Progenitor cell of endocrine pancreas (in vitro differentiated cells): ENCODE results near the gene CHCHD1. TPM values are rescaled to one million over a fixed set of nuclear protein-coding genes. Genes with fewer than 3 reads are reported as not detected.

Source experiments
- DNase-seq: peaks from one replicate; pipeline ENCODE4 v3.0.0; 2021; ENCODE audit warnings: low spot score; ENCODE audit not compliant: unreplicated experiment
- H3K27ac Mint-ChIP-seq: 2 replicates; pipeline ENCODE4 v1.8.0; 2021; ENCODE audit warnings: mild to moderate bottlenecking, moderate library complexity, mixed read lengths
- H3K27me3 Mint-ChIP-seq: 2 replicates; pipeline ENCODE4 v1.8.0; 2021; ENCODE audit warnings: mixed read lengths
- H3K36me3 Mint-ChIP-seq: 2 replicates; pipeline ENCODE4 v1.8.0; 2022; ENCODE audit warnings: mixed read lengths; ENCODE audit not compliant: insufficient read depth
- H3K4me1 Mint-ChIP-seq: 2 replicates; pipeline ENCODE4 v1.8.0; 2021; ENCODE audit warnings: low read depth, mixed read lengths
- H3K4me3 Mint-ChIP-seq: 2 replicates; pipeline ENCODE4 v1.8.0; 2021; ENCODE audit warnings: low read depth, mild to moderate bottlenecking, moderate library complexity, mixed read lengths
- H3K9me3 Mint-ChIP-seq: 2 replicates; pipeline ENCODE4 v1.8.0; 2021; ENCODE audit warnings: low read depth, mixed read lengths
- total RNA-seq: library from RNA; stranded (reverse); gene quantifications from 2 replicates; pipeline ENCODE4 v1.2.1, GENCODE V29; 2021
- TF ChIP-seq, protein P1 (sequence below): fragments of 200-600 bp; sonication (generic); IDR thresholded peaks from one replicate; pipeline ENCODE4 v1.5.0; 2021; ENCODE audit warnings: antibody characterized with exemption, mild to moderate bottlenecking; ENCODE audit not compliant: unreplicated experiment

CHCHD1 gene
- total RNA-seq, 1 donor from 2014 or later: 38.8 TPM

DNA sequence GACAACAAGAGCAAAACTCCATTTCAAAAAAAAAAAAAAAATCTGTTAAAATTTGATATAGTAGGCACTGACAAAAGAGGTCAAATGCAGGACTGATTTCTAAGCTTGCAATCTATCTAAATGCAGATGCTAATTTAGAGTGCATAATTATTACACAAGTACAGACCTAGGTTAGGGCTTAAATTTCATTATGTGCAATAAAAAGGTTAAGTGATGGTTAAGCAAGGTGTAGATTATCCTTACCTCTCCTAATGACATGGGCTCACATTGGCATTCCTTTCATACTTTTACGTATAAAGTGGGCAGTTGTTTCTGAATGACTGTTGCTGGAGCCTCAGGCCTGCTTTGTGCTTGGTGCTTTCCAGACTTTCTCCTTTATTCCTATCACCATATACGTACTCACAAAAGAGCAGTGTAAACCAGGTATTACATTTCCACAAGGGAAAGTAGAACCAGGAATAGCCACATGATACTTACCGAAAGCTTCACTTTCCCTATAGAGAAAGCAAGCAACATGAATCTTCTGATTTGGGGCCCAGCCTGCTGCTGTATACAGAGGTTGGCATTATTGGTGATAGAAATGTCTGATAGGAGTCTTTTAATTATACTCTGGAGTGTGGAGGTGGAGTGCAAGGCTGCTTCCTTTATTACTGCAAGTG lies 2.2 kb upstream of the CHCHD1 start:
- Mint-ChIP-seq H3K4me3 (peak overlapping the region; percentile 51), H3K4me1 (peaks cover 27% of the 10 kb centered on the region), H3K36me3 (peaks cover 10% of the 10 kb centered on the region), H3K9me3 (no peaks in the 10 kb centered on the region), H3K27ac (no peak overlapping the region), H3K27me3 (no peaks in the 10 kb centered on the region)
- no peak for DNase-seq
- TF ChIP-seq, protein P1, sequence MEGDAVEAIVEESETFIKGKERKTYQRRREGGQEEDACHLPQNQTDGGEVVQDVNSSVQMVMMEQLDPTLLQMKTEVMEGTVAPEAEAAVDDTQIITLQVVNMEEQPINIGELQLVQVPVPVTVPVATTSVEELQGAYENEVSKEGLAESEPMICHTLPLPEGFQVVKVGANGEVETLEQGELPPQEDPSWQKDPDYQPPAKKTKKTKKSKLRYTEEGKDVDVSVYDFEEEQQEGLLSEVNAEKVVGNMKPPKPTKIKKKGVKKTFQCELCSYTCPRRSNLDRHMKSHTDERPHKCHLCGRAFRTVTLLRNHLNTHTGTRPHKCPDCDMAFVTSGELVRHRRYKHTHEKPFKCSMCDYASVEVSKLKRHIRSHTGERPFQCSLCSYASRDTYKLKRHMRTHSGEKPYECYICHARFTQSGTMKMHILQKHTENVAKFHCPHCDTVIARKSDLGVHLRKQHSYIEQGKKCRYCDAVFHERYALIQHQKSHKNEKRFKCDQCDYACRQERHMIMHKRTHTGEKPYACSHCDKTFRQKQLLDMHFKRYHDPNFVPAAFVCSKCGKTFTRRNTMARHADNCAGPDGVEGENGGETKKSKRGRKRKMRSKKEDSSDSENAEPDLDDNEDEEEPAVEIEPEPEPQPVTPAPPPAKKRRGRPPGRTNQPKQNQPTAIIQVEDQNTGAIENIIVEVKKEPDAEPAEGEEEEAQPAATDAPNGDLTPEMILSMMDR: no peak

DNA sequence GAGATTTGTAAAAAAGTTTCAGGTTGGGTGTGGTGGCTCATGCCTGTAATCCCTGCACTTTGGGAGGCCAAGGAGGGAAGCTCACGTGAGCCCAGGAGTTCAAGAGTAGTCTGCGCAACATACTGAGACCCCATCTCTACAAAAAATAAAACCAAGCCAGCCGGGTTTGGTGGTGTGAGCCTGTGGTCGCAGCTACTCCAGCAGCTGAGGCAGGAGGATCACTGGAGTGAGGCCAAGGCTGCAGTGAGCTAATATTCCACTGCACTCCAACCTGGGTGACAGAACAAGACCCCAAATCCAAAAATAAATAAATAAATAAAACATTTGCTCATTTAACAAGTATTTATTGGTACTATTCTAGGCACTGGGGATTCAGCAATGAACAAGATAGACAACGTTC lies 1.5 kb upstream of the CHCHD1 start:
- Mint-ChIP-seq H3K27ac (peak overlapping the region; percentile 87), H3K27me3 (no peaks in the 10 kb centered on the region), H3K4me3 (peak overlapping the region; percentile 98), H3K36me3 (peaks cover 7% of the 10 kb centered on the region), H3K4me1 (peaks cover 28% of the 10 kb centered on the region), H3K9me3 (no peaks in the 10 kb centered on the region)
- no peak for DNase-seq
- TF ChIP-seq, protein P1: no peak

DNA sequence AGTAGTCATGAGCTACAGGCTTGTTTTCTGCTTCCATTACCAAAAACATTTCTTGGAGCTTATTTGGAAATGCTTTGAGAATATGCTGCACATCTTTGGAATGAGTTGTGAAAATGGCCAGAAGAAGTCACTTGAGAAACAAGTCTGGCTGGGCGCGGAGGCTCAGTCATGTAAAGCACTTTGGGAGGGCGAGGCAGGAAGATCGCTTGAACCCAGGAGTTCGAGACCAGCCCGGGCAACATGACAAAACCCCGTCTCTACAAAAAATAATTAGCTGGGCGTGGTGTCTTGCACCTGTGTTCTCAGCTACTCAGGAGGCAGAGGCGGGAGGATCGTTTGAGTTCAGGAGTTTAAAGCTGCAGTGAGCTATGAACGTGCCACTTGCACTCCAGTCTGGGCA lies 882 bp upstream of the CHCHD1 start:
- H3K36me3 Mint-ChIP-seq: peaks cover 4% of the 10 kb centered on the region
- TF ChIP-seq, protein P1: no peak
- H3K9me3 Mint-ChIP-seq: no peaks in the 10 kb centered on the region
- no peak for DNase-seq
- peak overlapping the region; percentile 97 for H3K27ac Mint-ChIP-seq
- no peaks in the 10 kb centered on the region for H3K27me3 Mint-ChIP-seq
- peak overlapping the region; percentile 98 for H3K4me3 Mint-ChIP-seq
- H3K4me1 Mint-ChIP-seq: peaks cover 28% of the 10 kb centered on the region

DNA sequence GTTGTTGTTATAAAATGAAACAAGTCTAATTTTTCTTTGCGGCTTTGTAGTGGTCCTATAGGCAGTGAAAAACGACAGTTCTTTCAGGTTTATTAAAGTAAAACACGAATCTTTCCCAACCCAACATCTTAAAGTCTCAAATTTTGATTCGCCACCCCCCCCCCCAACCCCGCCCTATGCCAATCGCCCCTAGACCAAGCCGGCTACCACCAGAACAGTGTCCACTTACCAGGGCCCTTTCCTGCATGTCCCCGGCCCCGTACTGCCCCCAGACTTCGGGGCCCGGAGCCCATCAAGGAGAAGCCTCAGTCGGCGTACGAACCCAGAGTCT lies 335 bp upstream of the CHCHD1 start:
- H3K27ac Mint-ChIP-seq: peak overlapping the region; percentile 97
- no peak for DNase-seq
- H3K4me1 Mint-ChIP-seq: peaks cover 34% of the 10 kb centered on the region
- H3K4me3 Mint-ChIP-seq: peak overlapping the region; percentile 98
- TF ChIP-seq, protein P1: no peak
- no peaks in the 10 kb centered on the region for H3K9me3 Mint-ChIP-seq
- H3K27me3 Mint-ChIP-seq: no peaks in the 10 kb centered on the region
- H3K36me3 Mint-ChIP-seq: peaks cover 4% of the 10 kb centered on the region

DNA sequence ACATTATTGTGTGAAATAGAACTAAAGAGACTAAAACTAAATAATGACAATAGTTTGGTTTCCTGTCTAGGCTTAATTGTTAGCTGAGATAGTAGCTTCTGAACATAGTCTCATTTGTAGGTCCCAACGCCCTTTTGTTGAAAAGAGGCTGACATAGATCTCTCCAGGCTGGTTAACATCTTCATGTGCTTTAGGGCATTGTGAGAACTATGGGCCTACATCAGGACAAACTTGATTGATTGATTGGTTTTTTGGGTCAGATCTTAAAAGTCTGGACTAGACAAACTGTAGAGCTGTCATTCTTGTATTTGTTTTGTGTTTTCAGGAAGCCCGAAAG lies 869 bp downstream of the CHCHD1 start:
- TF ChIP-seq, protein P1: no peak
- Mint-ChIP-seq H3K27me3 (no peaks in the 10 kb centered on the region), H3K9me3 (no peaks in the 10 kb centered on the region), H3K27ac (peak overlapping the region; percentile 97), H3K4me1 (peaks cover 39% of the 10 kb centered on the region), H3K36me3 (peaks cover 2% of the 10 kb centered on the region), H3K4me3 (peak overlapping the region; percentile 98)
- DNase-seq: no peak
